NCI-H1436 (cell line): ENCODE data around the gene CMIP.
"Not testable (repeated sequence)": the region's sequence is repeated elsewhere in the genome, so short reads cannot be mapped to it uniquely, and the experiment has no call there.

Experiments used
- DNase-seq: peaks from one replicate; lab custom pipeline; 2025; lab: John Stamatoyannopoulos, UW

CMIP gene

DNA sequence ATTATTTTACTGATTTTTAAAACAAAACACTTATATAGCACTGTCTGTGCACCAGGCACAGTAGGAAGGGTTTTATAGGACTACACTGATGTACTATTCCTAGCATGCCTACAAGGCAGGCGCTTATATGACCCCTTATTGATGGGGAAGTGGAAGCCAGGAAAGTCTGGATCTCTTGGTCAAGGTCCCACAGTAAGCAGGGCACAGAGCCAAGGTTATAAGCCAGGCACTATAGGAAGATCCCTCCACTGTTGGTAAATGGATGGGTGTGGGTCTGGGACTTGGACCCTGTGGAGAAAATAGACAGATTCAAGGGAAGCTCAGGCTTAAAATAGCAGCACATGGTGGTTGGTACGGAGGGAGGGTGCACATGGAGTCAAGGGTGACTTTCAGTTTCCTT lies 275.4 kb downstream of the CMIP start:
- no peak for DNase-seq

DNA sequence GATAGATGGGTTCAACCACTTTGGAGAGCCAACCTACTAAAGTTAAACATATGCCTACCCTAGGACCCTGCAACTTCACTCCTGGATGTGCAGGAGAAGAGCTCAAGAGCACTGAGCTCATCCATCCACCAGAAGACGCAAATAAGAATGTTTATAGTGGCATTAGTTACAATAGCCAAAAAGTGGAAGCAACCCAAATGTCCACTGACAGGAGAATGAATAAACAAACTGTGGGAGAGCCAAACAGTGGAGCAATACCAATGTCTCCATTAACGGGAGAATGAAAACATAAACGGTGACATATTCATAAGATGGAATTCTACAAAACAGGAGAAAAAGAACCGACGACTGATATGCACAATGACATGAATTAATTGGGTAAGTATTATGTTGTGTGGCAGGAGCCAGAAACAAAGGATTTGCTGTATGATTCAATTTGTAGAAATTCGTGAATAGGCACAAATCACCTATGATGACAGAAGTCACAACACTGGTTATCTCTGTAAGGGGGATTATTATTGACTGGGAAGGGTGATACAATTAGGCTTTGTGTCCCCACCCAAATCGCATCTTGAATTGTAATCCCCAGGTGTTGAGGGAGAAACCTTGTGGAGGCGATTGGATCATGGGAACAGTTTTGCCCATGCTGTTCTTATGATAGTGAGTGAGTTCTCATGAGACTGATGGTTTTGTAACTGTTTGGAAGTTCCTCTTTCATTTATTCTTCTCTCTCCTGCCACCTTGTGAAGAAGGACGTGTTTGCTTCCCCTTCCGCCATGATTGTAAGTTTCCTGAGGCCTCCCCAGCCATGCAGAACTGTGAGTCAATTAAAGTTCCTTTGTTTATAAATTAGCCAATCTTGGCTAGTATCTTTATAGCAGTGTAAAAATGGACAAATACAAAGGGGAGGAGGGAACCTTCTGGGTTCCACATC lies 276.6 kb downstream of the CMIP start:
- DNase-seq: no peak

DNA sequence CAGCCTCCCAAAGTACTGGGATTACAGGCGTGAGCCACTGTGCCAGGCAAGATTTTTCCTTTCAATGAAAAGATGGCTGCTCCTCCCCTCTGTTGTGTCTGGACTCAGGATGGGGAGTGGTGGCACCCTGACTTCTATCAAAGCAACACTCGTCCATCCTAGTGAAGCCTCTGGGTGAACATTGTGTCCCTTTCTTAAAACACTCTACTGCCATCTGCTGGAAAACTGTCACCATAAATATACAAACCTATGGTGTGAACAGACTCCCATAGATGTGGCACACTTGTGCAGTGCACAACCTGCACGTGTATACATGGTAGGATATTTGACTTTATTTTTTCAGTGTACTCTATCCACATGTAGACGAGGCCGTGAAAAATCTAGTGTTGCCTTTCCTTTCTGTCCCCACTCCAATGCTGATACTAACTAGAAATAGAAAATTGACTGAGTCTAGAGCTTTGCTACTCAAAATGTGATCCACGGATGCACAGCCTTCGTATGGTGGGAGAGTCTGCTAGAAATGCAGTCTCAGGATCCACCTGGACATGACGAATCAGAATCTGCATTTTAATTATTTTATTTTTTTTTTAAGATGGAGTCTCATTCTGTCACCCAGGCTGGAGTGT lies 278.6 kb downstream of the CMIP start:
- peak; percentile 82 for DNase-seq

DNA sequence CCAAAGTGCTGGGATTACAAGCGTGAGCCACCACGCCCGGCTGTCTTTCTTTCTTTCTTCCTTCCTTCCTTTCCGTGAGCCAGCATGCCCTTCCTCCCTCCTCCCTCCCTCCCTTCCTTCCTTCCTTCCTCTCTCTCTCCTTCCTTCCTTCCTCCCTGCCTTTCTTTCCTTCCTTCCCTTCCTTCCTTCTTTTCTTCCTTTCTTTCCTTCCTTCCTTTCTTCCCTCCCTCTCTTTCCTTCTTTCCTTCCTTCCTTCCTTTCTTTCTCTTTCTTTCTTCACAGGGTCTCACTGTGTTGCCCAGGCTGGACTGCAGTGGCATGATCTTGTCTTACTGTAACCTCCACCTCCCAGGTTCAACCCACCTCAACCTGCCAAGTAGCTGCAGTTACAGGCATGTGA lies 283.8 kb downstream of the CMIP start:
- no peak for DNase-seq

DNA sequence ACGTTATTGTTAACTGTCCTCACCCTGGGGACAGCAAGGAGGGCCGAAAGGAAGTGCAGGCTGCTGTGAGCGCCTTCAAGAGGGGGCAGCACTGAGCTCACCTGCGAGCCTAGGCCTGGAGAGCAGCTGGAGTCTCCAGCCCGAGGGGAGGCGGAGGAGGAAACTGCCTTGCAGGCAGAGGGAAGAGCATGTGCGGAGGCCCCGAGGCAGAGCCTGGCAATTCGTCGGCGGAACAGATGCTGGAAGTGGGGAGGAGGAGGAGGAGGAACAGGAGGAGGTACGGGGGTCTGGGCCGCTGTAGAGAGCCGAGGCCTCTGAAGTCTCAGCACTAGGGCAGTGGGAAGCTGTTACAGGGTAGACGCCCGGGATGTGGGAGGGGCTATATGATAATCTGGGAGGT lies 284.8 kb downstream of the CMIP start:
- peak; percentile 29 for DNase-seq

DNA sequence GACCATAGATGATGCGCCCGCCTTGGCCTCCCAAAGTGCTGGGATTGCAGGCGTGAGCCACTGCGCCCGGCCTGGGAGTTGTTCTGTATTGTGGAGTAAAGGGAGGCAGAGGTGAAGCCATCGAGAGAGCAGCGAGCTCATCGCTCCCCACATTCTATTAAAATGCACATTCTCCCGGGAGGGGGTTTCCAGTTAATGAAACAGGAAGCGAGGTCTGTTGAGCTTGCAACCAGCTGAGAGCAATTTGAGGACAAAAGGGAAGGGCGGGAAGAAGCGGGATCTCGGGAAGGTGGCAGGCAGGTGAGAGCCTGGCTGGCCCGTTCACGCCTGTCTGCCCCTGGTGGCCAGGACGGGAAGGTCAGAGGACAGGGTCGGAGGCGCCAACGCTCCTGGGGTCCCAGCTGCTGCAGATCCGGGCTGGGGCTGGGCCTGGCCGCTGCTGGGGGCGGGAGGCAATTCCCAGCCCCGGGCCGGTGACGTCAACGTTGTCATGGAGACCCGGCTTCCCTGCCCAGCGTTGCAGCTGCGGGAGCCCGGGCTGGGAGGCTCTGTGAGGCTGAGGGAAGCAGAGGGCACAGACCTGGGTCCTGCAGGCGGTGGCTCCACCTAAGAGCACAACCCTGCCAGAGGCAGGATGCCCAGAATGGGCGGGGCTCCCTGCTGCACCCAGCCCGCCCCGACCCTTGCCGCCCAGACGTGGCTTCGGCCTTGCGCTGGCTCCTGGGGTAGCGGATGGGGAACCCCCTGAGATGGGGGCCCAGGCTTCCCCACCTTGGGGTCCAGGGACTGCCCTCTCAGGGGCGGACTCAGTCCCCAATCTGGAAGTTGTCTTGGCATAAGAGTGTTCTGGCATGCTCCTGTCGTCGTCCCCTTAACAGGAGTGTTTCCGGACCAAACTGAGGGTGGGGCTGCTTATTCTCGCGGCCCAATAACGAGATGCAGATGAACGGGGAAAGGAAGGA lies 285.8 kb downstream of the CMIP start:
- peak; percentile 90 for DNase-seq

DNA sequence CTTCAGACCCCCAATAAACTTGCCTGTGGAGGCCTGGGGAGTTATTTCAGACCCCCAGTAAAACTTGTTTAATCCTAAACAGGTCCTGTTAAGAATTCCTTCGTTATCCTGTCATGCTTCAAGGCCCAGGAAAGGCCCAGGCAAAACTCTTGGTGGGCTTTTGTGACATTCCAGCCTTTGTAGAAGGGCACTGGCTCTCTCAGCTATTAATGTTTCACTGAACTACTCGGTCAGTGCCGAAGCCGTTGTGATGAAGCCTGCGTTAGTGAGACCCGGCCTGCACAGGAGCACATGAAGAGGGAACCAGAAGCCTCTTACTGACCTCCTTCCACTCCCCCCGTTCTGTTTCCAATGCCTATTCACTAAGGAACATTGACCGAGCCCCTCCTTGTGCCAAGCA lies 287.0 kb downstream of the CMIP start:
- DNase-seq: no peak

DNA sequence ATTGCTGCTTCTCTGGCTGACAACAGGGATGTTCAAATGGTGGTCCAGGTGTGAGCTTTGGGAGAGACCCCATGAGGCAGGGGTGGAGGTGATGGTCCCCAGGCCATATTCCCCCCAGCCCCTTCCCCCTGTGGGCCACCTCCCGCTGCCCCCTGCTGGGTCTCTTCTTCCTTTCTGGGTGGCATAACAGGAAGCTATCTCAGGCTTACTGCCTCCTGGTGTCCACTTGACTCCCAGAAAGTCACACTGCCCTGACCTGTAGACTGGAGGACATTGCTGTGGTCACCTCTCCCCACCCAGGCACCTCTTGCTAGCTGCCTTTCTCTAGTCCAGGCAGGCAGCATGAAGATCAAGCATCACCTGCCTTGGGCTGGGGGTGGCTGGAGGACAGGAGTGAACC lies 288.1 kb downstream of the CMIP start:
- no peak for DNase-seq

DNA sequence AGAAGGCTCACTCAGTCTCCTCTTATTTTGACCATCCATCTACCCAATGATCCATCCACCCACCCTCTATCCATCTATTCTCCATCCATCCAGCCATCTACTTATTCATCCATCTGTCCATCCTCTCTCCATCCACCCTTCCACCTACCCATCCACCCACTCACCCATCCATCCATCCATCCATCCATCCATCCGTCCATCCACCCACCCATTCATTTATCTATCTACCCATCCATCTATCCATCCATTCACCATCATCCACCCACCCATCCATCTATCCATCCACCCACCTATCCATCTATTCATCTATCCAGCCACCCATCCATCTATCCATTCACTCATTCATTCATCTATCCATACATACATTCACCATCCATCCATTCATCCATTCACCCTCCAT lies 288.7 kb downstream of the CMIP start:
- no peak for DNase-seq

DNA sequence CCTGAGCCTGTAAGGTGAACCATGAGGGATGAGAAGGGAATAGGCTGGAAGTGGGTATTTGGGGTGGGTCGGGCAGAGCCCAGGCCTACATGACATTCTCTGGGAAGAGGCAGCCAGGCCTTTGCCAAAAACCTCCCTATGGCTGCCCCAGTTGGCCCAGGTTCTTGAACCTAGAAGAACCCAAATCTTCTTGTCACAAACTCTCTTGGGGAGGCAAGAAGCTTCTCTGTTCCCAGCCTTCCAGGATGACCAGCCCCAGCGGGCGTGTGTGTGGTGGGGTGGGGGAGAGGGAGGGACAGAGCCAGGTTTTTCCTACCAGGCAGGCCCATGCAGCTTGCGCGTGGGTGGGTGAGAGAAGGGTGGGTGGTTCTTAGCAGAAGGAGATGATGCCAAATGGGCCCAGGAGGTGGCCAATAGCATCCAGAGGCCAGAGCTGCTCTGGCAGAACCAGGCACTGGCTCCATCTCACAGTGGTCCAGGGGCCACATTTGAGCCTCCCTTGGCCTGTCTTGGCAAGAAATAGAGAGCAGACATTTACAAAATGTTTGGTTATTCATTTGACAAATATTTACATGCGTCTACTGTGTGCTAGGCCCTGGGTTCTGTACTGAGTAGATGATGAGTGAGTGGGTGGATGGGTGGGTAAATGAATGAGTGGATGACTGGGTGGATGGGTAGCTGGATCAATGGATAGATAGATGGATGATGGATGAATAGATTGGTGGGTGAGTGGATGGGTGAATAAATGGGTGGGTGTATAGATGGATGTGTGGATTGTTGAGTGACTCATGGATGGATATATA lies 290.2 kb downstream of the CMIP start:
- DNase-seq: no peak

DNA sequence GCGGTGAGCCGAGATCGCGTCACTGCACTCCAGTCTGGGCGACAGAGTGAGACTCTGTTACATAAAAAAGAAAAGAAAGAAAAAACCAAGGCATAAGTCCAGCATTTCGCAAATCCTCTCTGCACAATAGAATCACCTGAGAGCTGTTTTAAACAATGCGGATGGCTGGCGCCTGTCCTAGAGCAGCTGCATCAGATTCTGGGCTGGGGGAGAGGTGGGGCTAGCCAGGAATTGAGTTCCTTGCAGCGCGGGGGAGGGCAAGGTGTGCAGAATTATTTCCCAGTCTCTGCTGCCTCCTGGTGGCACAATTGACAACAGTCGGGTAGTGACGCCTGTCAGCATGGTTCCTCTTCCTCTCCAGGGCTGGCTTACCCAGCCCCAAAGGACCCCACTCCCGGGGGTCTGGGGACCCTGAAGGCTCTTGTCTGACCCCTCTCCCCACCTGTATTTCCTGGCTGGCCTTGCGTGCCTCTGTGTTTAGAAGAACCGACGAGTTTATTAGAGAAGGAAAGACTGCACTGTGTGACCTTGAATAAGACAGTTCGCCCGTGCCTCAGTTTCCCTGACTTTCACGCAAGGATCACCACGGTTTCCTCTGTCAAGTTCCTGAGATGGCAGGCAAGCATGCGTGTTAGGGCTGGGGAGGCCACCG lies 293.4 kb downstream of the CMIP start:
- peak; percentile 87 for DNase-seq

DNA sequence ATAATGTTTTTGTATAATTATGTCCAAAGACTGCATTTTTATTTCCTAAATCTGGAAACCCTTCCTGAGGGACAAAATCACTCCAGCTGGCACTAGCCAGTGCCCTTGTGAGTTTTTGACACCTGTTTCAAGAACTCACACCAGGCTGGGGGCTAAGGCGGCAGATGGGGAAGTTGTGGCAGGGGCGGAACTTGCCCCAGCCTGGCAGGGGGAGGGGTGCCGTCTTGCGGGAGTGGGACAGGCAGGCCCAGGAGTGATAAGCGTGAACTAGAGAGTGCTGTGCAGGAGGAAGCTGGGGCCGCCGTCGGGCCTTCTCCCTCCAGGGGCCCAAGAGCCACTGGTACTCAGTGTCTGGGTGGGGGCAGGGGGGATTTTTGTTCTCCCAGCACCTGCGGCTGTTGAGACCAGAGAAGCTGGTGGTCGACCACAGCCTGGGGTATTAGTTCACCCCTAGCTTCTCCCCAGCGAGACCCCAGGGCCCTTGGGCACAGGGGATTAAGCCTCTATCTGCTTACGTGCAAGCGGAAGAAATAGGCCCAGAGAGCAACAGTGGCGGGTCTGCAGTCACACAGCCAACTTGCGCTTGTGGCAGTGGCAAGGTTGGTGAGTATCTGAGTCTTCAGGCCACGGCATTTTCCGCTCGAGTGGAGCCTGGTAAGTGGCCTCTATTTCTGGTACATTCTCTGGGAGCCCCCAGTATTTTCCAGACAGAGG lies 294.3 kb downstream of the CMIP start:
- no peak for DNase-seq

DNA sequence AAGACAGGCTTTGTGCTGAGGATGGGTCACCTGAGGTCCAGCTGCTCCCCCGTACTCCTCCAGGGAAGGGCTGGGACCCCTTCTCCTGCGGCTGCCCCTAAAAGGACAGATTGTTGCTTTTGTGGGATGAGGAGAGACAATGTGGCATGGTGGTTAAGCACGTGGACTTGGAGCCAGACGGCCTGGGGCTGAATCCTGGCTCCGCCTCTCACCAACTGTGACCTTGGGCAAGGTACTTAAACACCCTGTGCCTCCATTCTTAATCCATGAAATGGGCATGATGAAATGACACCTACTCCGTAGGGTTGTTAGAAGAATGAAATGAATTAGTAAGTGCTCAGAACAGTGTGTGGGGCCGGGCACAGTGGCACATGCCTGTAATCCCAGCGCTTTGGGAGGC lies 294.9 kb downstream of the CMIP start:
- no peak for DNase-seq

DNA sequence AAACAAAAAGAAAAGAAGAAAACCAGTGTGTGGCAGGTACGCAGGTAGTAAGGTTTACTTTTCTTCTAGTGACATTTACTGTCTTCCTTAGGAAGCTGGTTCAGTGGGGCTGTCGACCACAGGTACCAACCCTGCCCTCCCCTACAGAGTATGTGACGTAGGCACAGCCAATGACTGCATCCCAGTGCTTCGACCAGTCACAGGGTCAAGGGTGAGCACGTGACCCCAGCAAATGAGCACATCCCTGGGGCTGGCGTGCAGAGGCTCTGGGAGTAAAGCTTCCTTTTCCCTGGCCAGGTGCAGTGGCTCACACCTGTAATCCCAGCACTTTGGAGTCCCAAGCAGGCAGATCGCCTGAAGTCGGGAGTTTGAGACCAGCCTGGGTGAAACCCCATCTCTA lies 295.6 kb downstream of the CMIP start:
- DNase-seq: no peak

DNA sequence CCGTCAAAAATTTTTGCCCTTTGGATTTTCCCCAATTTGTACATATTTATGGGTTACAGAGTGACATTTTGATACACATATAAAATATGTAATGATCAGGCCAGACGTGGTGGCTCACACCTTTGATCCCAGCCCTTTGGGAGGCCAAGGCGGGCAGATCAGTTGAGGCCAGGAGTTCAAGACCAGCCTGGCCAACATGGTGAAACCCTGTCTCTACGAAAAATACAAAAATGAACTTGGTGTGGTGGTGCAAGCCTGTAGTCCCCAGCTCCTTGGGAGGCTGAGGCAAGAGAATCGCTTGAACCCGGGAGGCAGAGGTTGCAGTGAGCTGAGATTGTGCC lies 296.8 kb downstream of the CMIP start:
- DNase-seq: not testable (repeated sequence)

DNA sequence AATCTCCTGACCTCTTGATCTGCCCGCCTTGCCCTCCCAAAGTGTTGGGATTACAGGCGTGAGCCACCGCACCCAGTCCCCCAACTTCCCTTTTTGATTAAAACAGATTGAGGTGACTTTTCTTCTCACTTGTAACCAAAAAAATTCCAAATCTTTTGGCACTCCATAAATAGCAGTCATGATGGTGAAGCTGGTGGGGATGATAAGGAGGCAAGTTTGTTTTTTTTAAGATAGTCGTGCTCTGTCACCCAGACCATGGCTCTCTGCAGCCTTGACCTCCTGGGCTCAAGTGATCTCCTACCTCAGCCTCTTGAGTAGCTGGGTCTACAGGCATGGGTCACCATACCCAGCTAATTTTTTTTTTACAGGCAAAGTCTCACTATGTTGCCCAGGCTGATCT lies 299.8 kb downstream of the CMIP start:
- DNase-seq: no peak

DNA sequence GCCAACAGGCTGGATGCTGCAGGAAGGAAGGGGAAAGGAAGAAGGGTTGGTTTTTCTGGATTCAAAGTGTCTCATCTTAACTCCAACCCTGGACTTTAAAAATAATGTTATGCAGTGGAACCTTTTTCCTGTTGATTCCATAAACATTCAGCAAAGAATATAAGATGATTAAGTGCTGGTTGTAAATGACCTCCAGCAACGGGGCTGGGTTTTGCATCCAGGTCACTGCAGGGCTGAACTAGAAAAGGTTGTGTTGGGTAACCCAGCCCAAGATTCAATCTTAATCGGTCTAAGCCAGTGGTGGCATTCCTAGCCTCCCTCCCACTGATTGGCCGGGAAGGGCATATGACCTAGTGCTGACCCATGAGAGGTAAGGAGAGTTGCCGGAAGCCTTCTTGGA lies 300.3 kb downstream of the CMIP start:
- DNase-seq: no peak

DNA sequence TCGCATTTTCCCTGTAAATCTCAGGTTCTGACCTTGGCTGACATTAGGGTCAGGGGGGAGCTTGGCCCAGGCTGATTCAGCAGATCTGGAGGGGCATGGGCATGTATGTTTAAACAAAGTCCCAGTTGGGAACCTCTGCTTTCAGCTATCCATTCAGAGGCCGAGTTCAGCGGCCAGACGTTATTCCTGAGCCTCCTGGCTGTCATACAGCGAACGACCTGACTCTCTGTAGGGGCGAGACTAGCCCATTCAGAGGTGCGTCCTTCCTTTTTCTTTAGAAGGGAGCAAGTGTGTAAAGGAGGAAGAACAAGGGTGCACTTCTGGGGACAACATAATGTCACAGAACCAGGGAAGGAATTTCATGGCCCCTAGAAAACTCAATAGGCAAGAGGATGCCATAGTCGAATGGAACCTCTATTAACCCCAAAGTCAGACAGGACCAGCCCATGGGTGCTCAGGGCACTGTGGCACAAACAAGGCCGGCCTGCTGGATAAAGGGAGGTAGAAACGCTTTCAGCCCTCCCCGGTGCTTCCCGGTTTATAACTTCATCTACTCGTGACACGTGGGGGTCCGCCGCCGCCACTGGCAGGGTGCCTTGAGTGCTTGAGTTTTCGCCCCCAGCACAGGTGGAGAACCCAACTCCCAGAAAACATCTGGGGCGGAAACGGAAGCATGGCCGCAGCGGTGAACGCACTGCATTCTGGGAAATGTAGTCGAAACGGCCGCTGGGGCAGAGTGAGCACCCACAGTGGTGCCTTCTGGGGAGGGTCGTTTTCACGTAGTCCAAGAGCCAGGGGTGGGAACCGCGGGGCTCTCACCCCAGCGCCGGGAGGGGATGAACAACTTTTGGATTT lies 301.3 kb downstream of the CMIP start:
- no peak for DNase-seq

DNA sequence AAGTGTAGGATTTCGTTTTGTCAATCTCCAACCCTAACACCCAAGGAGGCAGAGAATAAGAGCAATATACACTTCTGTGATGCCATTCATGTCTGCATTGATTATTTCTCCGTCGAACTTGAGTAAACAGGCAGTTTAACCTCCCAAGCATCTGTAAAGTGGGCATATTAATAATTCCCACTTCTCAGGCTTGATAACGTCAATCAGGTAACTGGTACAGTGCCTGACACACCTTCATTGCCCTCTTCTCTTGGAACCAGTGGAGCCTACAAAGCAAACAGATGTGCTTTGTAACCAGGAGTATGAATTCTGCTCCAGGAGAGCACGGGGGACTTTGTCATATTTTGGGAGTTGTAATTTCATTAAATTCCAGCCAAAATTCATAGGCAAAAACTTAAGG lies 302.0 kb downstream of the CMIP start:
- no peak for DNase-seq
